Stomach (tissue), 9 donors: ENCODE results near the gene IL32. TPM values are rescaled to one million over a fixed set of nuclear protein-coding genes. Genes with fewer than 3 reads are reported as not detected.

Experiments used
- DNase-seq, 2 donors: peaks; one replicate each; pipeline versions ENCODE4 v3.0.0 to v3.0.0-alpha.2; 2013 to 2019
- H3K27ac ChIP-seq, 5 donors: fragments of 200-600 bp in 4 of 5; sonication (generic) in 4 of 5; one replicate each; pipeline ENCODE4 v1.5.1; 2013 to 2019; ENCODE audit warnings: mild to moderate bottlenecking in 1 of 5, moderate library complexity in 1 of 5
- H3K27me3 ChIP-seq, 3 donors: fragments of 200-600 bp; sonication (generic); one replicate each; pipeline ENCODE4 v1.5.1; 2017 to 2019; ENCODE audit warnings: mixed run types in 1 of 3
- H3K36me3 ChIP-seq, 4 donors: fragments of 200-600 bp; sonication (generic); 1 replicate in 3 of 4; 2 replicates in 1 of 4; pipeline ENCODE4 v1.5.1; 2016 to 2019
- H3K4me1 ChIP-seq, 4 donors: fragments of 200-600 bp; sonication (generic); one replicate each; pipeline ENCODE4 v1.5.1; 2016 to 2019
- H3K4me3 ChIP-seq, 4 donors: fragments of 200-600 bp; sonication (generic) in 3 of 4; one replicate each; pipeline ENCODE4 v1.5.1; 2016 to 2019; ENCODE audit warnings: mild to moderate bottlenecking in 1 of 4
- H3K9me3 ChIP-seq, 4 donors: fragments of 200-600 bp; sonication (generic); one replicate each; pipeline ENCODE4 v1.5.1; 2016 to 2019
- EP300 ChIP-seq: sonication (generic); formaldehyde crosslinking; IDR thresholded peaks from one replicate; pipeline ENCODE4 v1.6.1; 2017; ENCODE audit warnings: antibody characterized with exemption
- POLR2A ChIP-seq, 4 donors: fragments of 450-650 bp; IDR thresholded peaks; one replicate each; pipeline ENCODE4 v1.6.1; 2016; ENCODE audit warnings: antibody characterized with exemption in 4 of 4, control low read depth in 2 of 4, mild to moderate bottlenecking in 1 of 4, moderate library complexity in 1 of 4
- POLR2AphosphoS5 ChIP-seq, 3 donors: sonication (generic); formaldehyde crosslinking; IDR thresholded peaks; one replicate each; pipeline ENCODE4 v1.6.1; 2016; ENCODE audit warnings: antibody characterized with exemption in 3 of 3
- WGBS, 5 donors: extraction: QIAGEN DNeasy Blood & Tissue Kit in 3 of 5; methylation state at CpG; one replicate each; pipeline versions ENCODE4 v1.1.5 to v1.1.7; 2013 to 2018; 5-methylcytosine and 5-hydroxymethylcytosine counted together
- intact Hi-C: fragments of 100-400 bp; cut with DNase I; formaldehyde crosslinking; loops from one replicate; pipeline ENCODE4 v1.15.1; 2023; ENCODE audit warnings: low total_unique reads
- polyA plus RNA-seq, 3 donors: library from polyadenylated mRNA; stranded (reverse); fragments of 200-250 nt; gene quantifications; one replicate each; pipeline ENCODE4 v1.2.3, GENCODE V29; 2013
- total RNA-seq, 5 donors: library from RNA; depleted of rRNA; stranded (reverse); fragments of >200 nt; gene quantifications; one replicate each; pipeline versions ENCODE4 v1.1.0 to v1.2.3, GENCODE V29; 2014 to 2016
- TF ChIP-seq, protein P1 (sequence below), 7 experiments: fragments of 450-650 bp in 4 of 7; fragments of 200-600 bp in 3 of 7; sonication (generic) in 3 of 7; IDR thresholded peaks; one replicate each; pipeline ENCODE4 v1.5.1; 2016 to 2019; ENCODE audit warnings: antibody characterized with exemption in 7 of 7, control low read depth in 2 of 7, mild to moderate bottlenecking in 1 of 7
- donor health status: healthy with polysubstance abuse.
- donor health status: Bipolar disorder and iron deficiency.
- donor health status: healthy.

The IL32 gene
- total and polyA plus RNA-seq, 8 donors = 9.9 to 504 (median 75.7) TPM

GRCh38 chr16:3056336-3057180 lies 8.9 kb upstream of the IL32 start:
- TF ChIP-seq, protein P1, sequence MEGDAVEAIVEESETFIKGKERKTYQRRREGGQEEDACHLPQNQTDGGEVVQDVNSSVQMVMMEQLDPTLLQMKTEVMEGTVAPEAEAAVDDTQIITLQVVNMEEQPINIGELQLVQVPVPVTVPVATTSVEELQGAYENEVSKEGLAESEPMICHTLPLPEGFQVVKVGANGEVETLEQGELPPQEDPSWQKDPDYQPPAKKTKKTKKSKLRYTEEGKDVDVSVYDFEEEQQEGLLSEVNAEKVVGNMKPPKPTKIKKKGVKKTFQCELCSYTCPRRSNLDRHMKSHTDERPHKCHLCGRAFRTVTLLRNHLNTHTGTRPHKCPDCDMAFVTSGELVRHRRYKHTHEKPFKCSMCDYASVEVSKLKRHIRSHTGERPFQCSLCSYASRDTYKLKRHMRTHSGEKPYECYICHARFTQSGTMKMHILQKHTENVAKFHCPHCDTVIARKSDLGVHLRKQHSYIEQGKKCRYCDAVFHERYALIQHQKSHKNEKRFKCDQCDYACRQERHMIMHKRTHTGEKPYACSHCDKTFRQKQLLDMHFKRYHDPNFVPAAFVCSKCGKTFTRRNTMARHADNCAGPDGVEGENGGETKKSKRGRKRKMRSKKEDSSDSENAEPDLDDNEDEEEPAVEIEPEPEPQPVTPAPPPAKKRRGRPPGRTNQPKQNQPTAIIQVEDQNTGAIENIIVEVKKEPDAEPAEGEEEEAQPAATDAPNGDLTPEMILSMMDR (IDR thresholded peaks at IDR 0.05) = no peak
- no peak for TF ChIP-seq POLR2AphosphoS5 (IDR thresholded peaks at IDR 0.05)
- Histone ChIP-seq H3K27ac (peak overlapping the region in 1 of 5 donors; percentile 1), H3K4me3 (no peak overlapping the region), H3K27me3 (peaks cover 0 to 14% (median 0%) of the 10 kb centered on the region in 3 donors), H3K4me1 (peaks cover 15 to 52% (median 23%) of the 10 kb centered on the region in 4 donors), H3K9me3 (no peaks in the 10 kb centered on the region), H3K36me3 (peaks cover 0 to 12% (median 2%) of the 10 kb centered on the region in 4 donors)
- intact Hi-C loops = loop anchor here (5.0 kb wide), 1 partner anchor 71 kb away; no protein-coding TSS in a partner anchor
- DNase-seq = no peak
- 83 to 89% (median 85%) methylated on average over 19 of the region's 19 CpGs for WGBS, 5 donors

- Histone ChIP-seq H3K36me3 (peaks cover 0 to 12% (median 2%) of the 10 kb centered on the region in 4 donors), H3K4me1 (peaks cover 15 to 52% (median 23%) of the 10 kb centered on the region in 4 donors), H3K9me3 (no peaks in the 10 kb centered on the region), H3K4me3 (peak overlapping the region; percentile 57 to 92 (median 78)), H3K27ac (peak overlapping the region in 2 of 5 donors; percentile 85 to 87), H3K27me3 (peaks cover 0 to 8% (median 0%) of the 10 kb centered on the region in 3 donors)
- DNase-seq = no peak
- TF ChIP-seq EP300 (no peak), POLR2A (IDR thresholded peaks at IDR 0.05) (no peak), POLR2AphosphoS5 (IDR thresholded peaks at IDR 0.05) (no peak)
- TF ChIP-seq, protein P1 (IDR thresholded peaks at IDR 0.05) = no peak
- intact Hi-C loops = loop anchor here (5.0 kb wide), 1 partner anchor 70 kb away; no protein-coding TSS in a partner anchor
- 88 to 91% (median 90%) methylated on average over 22 of the region's 22 CpGs for WGBS, 5 donors
Measured at GRCh38 chr16:3057181-3058138, 8.0 kb upstream of the IL32 start.

- peak overlapping the region; percentile 57 to 92 (median 78) for H3K4me3 ChIP-seq
- WGBS, 5 donors = 4 to 17% (median 5%) methylated on average over 10 to 77 of the region's 77 CpGs
- peaks cover 15 to 52% (median 23%) of the 10 kb centered on the region in 4 donors for H3K4me1 ChIP-seq
- H3K27me3 ChIP-seq = peaks cover 0 to 8% (median 0%) of the 10 kb centered on the region in 3 donors
- TF ChIP-seq POLR2AphosphoS5 (IDR thresholded peaks at IDR 0.05) (no peak), EP300 (no peak), POLR2A (IDR thresholded peaks at IDR 0.05) (no peak)
- TF ChIP-seq, protein P1 (IDR thresholded peaks at IDR 0.05) = no peak
- no peaks in the 10 kb centered on the region for H3K9me3 ChIP-seq
- peak; percentile 63 to 82 for DNase-seq
- H3K27ac ChIP-seq = peak overlapping the region; percentile 53 to 88 (median 85)
- intact Hi-C loops = loop anchor here (5.0 kb wide), 1 partner anchor 69 kb away; no protein-coding TSS in a partner anchor
- H3K36me3 ChIP-seq = peaks cover 0 to 12% (median 2%) of the 10 kb centered on the region in 4 donors
Measured at GRCh38 chr16:3058139-3059030, 7.1 kb upstream of the IL32 start.
